Epithelial cell of proximal tubule (primary cell): ENCODE results near the gene UPK1A. TPM values are rescaled to one million over a fixed set of nuclear protein-coding genes. Genes with fewer than 3 reads are reported as not detected.
A peak's percentile ranks its signal among the peaks of the same experiment; 100 is the strongest.

ENCODE experiments used
- DNase-seq: peaks from one replicate; pipeline ENCODE4 v3.0.0-alpha.2; 2011; ENCODE audit warnings: low read depth
- H3K4me3 ChIP-seq: 2 replicates; pipeline ENCODE4 v1.5.1; 2011; ENCODE audit warnings: low read depth, mild to moderate bottlenecking, low read length
- CTCF ChIP-seq: conservative IDR thresholded peaks from 2 replicates; pipeline ENCODE4 v1.5.1; 2012; ENCODE audit warnings: low read depth, mild to moderate bottlenecking, low read length
- total RNA-seq: library from RNA; depleted of rRNA; stranded (reverse); fragments of >200 nt; gene quantifications from 2 replicates; pipeline ENCODE4 v1.2.3, GENCODE V29; 2015

UPK1A gene
- total RNA-seq, 1 donor from 2014 or later, result not detected

DNA sequence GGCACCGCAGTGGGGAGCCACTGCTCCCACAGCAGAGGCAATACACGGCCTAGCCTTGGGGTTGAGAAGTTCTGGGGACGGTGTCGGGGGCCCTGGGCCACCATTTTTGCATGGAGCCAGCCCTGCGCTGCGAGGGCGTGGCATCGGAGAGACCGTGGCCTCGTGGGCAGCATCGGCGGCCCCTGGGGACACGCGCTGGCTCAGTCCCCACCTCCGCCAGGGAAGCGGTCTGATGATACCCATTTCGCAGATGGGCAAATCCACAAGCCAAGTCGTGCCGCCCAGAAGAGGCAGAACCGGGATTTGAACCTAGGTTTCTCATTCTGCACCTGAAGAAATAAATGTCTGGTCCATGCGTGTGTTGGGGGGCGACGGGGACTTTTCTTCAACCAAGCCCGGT, 1.2 kb upstream of the UPK1A start:
- TF ChIP-seq CTCF, result no peak
- DNase-seq, result no peak
- no peak overlapping the region for H3K4me3 ChIP-seq

GRCh38 chr19:35665604-35666003, 713 bp upstream of the UPK1A start:
- no peak overlapping the region for H3K4me3 ChIP-seq
- DNase-seq, result no peak
- no peak for TF ChIP-seq CTCF

- H3K4me3 ChIP-seq, result no peak overlapping the region
- no peak for DNase-seq
- TF ChIP-seq CTCF, result no peak
These were observed 3.2 kb downstream of the UPK1A start for GRCh38 chr19:35669566-35669965.

GRCh38 chr19:35669974-35670373, 3.7 kb downstream of the UPK1A start:
- no peak overlapping the region for H3K4me3 ChIP-seq
- no peak for DNase-seq
- TF ChIP-seq CTCF, result no peak

DNA sequence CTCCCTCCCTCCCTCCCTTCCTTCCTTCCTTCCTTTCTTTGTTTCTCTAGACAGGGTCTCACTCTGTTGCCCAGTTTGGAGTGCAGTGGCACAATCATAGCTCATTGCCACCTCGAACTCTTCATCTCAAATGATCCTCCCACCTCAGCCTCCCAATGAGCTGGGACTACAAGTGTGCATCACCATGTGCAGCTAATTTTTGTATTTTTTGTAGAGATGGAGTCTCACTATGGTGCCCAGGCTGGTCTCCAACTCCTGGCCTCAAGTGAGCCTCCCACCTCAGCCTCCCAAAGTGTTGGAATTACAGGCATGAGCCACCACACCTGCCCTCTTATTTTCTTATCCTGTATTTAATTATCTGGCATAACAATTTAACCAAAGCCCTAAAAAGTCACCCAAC, 4.4 kb downstream of the UPK1A start:
- no peak overlapping the region for H3K4me3 ChIP-seq
- DNase-seq, result no peak
- no peak for TF ChIP-seq CTCF

GRCh38 chr19:35671818-35672217, 5.5 kb downstream of the UPK1A start:
- no peak for TF ChIP-seq CTCF
- no peak for DNase-seq

GRCh38 chr19:35673121-35673804, 6.9 kb downstream of the UPK1A start:
- no peak for TF ChIP-seq CTCF
- H3K4me3 ChIP-seq, result peak overlapping the region; percentile 3
- DNase-seq, result peak; percentile 23

More at GRCh38 chr19:35671818-35672217, 5.5 kb downstream of the UPK1A start:
- no peak overlapping the region for H3K4me3 ChIP-seq
